ENCODE results near the gene FAM83G.
A peak's percentile ranks its signal among the peaks of the same experiment; 100 is the strongest.
"Not testable (repeated sequence)": the region's sequence is repeated elsewhere in the genome, so short reads cannot be mapped to it uniquely, and the experiment has no call there.

Gene FAM83G, protein sequence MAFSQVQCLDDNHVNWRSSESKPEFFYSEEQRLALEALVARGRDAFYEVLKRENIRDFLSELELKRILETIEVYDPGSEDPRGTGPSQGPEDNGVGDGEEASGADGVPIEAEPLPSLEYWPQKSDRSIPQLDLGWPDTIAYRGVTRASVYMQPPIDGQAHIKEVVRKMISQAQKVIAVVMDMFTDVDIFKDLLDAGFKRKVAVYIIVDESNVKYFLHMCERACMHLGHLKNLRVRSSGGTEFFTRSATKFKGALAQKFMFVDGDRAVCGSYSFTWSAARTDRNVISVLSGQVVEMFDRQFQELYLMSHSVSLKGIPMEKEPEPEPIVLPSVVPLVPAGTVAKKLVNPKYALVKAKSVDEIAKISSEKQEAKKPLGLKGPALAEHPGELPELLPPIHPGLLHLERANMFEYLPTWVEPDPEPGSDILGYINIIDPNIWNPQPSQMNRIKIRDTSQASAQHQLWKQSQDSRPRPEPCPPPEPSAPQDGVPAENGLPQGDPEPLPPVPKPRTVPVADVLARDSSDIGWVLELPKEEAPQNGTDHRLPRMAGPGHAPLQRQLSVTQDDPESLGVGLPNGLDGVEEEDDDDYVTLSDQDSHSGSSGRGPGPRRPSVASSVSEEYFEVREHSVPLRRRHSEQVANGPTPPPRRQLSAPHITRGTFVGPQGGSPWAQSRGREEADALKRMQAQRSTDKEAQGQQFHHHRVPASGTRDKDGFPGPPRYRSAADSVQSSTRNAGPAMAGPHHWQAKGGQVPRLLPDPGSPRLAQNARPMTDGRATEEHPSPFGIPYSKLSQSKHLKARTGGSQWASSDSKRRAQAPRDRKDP

DNA sequence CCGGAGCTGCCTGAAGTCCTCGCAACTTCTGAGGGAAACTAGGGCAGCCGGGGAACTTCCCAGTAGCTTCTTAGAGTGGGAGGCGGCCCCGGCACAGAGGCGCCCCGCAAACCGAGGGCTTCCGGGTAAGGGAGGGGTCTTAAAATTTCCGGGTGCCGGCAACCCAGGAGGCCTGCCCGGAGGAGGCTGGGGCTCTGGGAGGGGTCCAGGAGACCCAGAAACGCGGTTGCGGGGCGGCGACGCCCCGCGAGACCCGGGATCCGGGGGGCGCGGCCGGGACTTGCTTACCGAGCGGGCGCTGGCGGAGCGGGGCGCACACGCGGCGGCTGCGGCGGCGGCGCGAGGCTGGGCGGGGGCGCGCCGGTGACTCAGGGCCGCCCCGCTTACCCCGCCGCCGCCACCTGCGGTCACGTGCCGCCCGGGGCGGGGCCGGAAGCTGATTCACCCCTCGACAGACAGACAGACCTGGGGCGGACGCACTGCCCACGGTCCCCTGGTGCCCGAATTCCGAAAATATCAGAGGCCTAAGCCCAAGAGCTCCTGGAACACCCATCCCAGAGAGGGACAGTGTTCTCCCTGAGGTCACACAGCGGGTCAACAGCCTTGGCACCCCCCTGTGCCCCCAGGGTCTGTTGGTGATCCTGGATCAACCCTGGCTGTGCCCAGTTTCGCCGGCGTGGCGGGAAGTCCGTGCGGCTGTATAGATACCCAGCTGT lies at the start of gene FAM83G:
TSS of gene FAM83G (minus strand) at position 344 of the 716 bp plus-strand sequence. CDS start 723 bp downstream, outside the sequence.
- TF ChIP-seq ZNF274 (IDR thresholded peaks at IDR 0.05; ENCODE audit: low read depth, low read length) = no peak
- peak within 1 kb of the TSS; percentile 70 for H3K4me3 ChIP-seq (ENCODE audit: low read length)

DNA sequence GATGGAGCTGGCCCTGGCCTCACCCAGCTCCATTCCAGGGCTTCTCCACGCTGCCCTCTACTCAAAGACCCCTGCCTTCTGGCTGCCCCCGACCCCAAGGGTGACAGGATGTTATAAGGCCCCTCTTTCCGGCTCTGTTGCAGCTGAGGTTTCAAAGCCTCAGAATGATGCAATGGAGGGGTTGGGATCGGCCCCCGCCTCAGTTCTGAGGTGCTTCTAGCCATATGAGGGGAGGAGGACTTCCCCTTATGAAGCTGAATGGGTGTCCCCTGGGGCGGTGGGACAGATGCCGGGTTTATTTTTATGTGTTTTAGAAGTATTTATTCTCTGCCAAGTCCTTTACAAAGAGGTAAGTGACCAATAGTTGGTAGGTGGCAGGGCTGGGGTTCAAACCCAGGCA lies 44.3 kb upstream of the FAM83G start:
- not testable (repeated sequence) for H3K4me3 ChIP-seq (ENCODE audit: low read length)

- not testable (repeated sequence) for H3K4me3 ChIP-seq (ENCODE audit: low read length)
Observed at GRCh38 chr17:19047510-19047909, 42.9 kb upstream of the FAM83G start.

DNA sequence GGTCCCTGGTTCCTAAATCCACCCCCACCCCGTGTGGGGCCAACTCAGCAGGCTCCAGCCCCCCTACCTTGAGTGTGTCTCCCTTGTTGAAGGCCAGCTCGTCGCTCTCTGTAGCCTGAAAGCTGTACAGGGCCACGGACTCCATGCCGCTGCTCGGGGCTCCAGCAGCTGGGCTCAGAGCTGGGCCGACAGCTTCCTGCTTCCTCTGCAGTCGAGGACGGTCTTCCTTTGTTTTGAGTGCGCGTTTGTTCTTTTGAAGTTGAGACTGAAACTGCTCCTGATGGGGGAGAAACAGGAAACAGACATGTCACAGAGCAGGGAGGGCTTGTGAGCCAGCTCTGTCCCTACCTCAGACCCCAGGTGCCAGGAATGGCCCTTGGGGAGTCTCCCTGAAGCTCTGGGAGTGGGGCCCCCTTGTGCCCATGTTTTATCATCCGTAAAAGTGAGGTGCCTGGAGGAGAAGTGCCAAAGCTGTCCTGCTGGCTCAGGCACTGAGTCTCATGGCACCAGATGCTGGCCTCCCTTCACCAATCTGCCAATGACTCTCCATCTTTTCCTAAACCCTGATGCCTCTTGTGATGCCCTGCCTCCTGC lies 42.3 kb upstream of the FAM83G start, which contains the start of gene GRAP:
TSS of gene GRAP (minus strand) at position 176 of the 594 bp plus-strand sequence. CDS start at position 145, 31 bp downstream.
- not testable (repeated sequence) for H3K4me3 ChIP-seq (ENCODE audit: low read length)

DNA sequence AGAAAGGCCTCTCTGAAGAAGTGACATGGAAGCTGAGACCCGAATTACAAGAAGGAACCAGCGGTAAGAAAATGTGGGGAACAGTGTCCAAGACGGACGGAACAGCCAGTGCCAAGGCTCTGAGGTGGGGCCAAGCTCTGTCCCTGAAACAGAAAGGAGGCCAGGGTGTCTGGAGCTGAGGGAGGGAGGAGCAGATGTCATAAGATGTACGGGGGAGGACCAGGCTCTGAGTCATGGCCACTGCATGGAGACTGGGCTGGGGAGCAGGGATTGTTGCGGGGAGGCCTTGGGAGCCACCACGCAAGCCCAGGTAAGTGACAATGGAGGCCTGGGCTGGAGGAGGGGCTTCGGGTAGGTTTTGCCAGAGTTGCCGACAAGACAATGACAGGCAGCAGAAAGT lies 40.1 kb upstream of the FAM83G start:
- not testable (repeated sequence) for H3K4me3 ChIP-seq (ENCODE audit: low read length)

DNA sequence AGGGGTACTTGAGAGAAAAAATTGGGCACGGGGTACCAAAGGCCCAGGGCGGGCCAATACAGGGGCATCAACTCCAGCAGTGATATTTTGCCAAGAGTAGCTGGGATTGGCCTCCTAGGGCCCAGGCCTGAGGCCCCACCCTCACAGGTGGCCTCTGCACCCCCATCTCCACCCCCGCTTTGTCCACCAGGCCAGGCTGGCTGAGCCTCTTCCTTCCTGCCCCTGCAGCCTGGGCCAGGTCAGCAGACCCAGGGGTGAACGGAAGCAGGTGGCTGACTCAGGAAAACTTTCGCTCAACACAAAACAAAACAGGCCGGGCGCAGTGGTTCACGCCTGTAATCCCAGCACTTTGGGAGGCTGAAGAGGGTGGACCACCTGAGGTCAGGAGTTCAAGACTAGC lies 38.5 kb upstream of the FAM83G start:
- not testable (repeated sequence) for H3K4me3 ChIP-seq (ENCODE audit: low read length)

DNA sequence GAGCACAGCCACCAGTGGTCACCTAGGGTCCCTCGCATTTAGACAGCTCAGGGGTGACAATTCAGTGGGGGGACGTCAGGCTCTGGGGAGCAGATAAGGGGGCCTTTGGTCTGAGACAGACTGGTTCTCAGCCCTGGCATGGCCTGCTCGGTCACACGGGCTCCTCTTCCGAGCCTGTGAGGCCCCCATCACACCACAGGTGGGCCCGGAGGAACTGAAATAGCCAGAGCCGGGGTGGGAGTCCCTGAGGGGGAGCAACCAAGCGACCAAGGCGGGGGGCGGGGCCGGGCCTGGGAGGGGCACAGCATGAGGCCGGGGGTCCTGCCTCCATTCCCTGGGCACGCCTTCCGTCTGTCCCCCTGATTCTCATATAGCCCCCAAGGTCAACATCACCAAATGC lies 37.8 kb upstream of the FAM83G start:
- H3K4me3 ChIP-seq (ENCODE audit: low read length) = not testable (repeated sequence)

DNA sequence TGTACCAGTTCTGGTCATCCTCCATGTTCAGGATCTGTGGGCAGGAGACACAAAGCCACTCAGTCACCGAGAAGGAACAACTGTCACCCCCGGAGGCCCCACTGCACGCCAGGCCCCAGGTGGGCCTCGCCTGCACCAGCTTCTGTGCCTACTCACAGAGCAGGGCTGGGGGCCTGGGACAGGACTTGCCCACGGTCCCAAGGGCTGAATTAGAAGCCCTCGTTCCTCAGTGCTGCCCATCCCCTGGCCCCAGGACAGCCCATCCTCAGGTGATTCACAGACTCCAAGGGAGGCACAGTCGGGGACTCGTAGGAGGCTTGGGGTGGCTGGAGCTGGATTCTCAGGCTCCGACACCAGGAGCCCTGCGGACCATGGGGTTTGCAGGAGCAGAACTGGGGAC lies 37.3 kb upstream of the FAM83G start:
- not testable (repeated sequence) for H3K4me3 ChIP-seq (ENCODE audit: low read length)

- H3K4me3 ChIP-seq (ENCODE audit: low read length) = not testable (repeated sequence)
Observed at GRCh38 chr17:19040350-19040749, 35.8 kb upstream of the FAM83G start.

DNA sequence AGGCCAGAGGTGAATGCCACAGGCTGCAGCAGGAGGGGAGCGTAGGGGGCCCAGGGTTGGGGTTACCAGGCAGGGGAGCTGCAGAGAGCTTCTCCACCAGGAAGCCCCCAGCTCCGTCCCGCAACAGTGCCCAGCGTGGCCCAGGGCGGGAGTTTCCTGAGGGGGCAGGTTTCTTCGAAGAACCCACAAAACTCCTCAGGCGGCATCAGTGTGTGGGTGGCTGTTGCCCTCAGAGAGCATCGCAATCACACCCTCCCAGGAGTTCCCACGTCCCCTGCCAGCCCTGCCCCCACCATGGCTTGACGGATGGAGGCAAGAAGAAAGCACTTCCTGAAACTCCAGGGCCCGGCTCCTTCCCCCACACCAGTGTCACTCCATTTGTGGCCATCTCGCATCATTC lies 34.2 kb upstream of the FAM83G start:
- not testable (repeated sequence) for H3K4me3 ChIP-seq (ENCODE audit: low read length)

DNA sequence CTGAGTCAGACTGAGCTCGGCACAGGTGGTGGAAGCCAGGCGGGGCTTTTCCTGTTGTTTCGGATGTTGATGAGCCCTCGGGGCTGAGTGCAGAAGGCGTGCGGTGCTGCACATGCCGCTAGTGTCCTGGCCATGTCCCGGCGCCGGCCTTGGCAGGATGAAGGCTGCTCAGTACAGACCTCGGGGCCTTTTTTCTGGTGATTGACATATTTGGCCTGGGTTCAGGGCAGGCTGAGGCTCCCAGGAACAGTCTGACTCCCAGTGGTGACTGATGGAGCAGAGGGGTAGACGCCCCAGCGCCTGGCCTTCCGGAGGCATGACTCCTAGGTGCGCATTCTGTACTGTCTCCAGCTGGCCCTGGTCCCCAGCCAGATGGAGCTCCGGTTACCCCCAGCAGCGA lies 33.4 kb upstream of the FAM83G start:
- H3K4me3 ChIP-seq (ENCODE audit: low read length) = not testable (repeated sequence)

DNA sequence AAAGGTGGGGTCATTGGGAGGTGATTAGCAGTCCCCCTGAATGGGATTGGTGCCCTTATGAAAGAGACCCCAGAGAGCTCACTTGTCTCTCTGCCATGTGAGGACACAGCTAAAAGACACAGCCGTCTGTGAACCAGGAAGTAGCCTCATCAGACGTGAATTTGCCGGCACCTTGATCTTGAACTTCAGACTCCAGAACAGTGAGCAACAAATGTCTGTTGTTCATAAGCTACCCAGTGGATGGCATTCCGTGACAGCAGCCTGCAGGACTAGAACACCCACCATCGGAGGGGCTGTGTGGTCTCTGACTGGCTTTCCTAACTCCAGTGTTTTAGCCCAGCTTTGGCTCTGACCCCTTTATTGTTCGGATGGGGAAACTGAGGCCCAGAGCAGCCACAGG lies 33.0 kb upstream of the FAM83G start:
- H3K4me3 ChIP-seq (ENCODE audit: low read length) = not testable (repeated sequence)

- H3K4me3 ChIP-seq (ENCODE audit: low read length) = not testable (repeated sequence)
Observed at GRCh38 chr17:19036186-19036585, 31.6 kb upstream of the FAM83G start.

- H3K4me3 ChIP-seq (ENCODE audit: low read length) = not testable (repeated sequence)
Observed at GRCh38 chr17:19032377-19032988, 27.9 kb upstream of the FAM83G start.

- not testable (repeated sequence) for H3K4me3 ChIP-seq (ENCODE audit: low read length)
Observed at GRCh38 chr17:19031729-19032128, 27.2 kb upstream of the FAM83G start.

DNA sequence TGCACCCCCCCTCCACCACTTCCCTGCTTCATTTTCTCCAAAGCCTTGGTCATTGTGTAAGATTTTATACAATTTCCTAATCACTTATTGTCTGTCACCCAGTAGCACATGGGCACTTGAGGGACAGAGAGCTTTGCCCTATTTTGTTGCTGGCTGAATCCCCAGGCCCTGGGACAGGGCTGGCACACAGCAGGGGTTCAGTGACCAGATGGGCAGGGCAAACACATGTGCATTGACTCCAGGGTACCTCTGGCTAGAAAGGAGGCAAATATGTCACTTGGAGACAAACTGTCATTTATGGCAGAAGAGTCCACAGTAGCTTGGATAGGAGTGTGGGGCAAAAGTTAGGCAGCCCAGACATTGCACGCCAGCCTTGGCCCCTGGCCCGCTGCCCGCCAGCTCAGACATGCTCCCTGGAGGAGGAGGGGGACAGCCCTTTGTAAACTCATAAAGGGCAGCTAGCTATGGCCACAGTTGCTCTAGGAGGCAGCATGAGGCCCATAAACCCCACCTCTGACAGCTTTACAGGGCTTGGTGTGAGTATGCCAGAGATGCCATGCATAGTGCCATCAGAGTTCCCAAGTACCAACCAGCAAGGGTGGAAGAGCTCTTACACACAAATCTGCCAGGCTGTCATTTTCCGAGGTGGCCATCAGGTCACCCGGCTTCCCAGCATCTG lies 26.3 kb upstream of the FAM83G start:
- H3K4me3 ChIP-seq (ENCODE audit: low read length) = not testable (repeated sequence)

- H3K4me3 ChIP-seq (ENCODE audit: low read length) = not testable (repeated sequence)
Observed at GRCh38 chr17:19029740-19030139, 25.2 kb upstream of the FAM83G start.

GRCh38 chr17:19028671-19029070 lies 24.1 kb upstream of the FAM83G start:
- H3K4me3 ChIP-seq (ENCODE audit: low read length) = not testable (repeated sequence)

Measured in GM08714 (cell line).